Memory B cell (primary cell): Measurements from ENCODE around the gene PLA2G4F.

ENCODE experiments used
- ATAC-seq: fragments of 150-1000 bp; cut with Tn5 transposase; 2 replicates; pipeline ENCODE4 v1.10.0; 2021; ENCODE audit warnings: low read depth, mild to moderate bottlenecking, moderate library complexity
- DNase-seq, 2 donors: peaks; one replicate each; pipeline ENCODE4 v3.0.0; 2022; ENCODE audit warnings: low spot score in 2 of 2
- H3K27ac Mint-ChIP-seq: one replicate; pipeline ENCODE4 v1.8.0; 2022; ENCODE audit warnings: mild to moderate bottlenecking, moderate library complexity, mixed read lengths
- H3K27me3 Mint-ChIP-seq: one replicate; pipeline ENCODE4 v1.8.0; 2022; ENCODE audit warnings: mixed read lengths
- H3K36me3 Mint-ChIP-seq: one replicate; pipeline ENCODE4 v1.8.0; 2022; ENCODE audit warnings: mild to moderate bottlenecking, mixed read lengths
- H3K4me1 Mint-ChIP-seq: one replicate; pipeline ENCODE4 v1.8.0; 2022; ENCODE audit warnings: mixed read lengths
- H3K4me3 Mint-ChIP-seq: one replicate; pipeline ENCODE4 v1.8.0; 2022; ENCODE audit warnings: mild to moderate bottlenecking, moderate library complexity, mixed read lengths
- H3K9me3 Mint-ChIP-seq: one replicate; pipeline ENCODE4 v1.8.0; 2022; ENCODE audit warnings: mixed read lengths

PLA2G4F gene

DNA sequence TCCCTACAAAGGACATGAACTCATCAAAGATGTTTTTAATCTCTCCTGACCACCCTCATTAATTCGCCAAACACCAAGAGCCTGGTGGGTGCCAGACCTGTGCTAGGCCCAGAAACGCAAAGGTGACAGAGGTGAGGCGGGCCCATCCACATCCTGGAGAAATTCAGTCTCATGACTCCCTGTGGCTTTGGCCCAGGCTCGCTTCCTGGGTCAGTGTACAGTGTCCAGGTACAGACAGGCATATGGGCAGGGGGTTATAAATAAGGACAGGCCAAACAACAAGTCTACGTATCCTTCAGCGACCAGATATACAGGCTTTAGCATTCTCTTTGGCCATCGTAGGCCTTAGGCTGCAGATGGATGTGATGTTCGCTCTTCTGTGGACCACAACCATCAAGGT lies 945 bp upstream of the PLA2G4F start:
- ATAC-seq (no peak), DNase-seq (no peak)
- no peaks in the 10 kb centered on the region for H3K27me3 Mint-ChIP-seq
- no peak overlapping the region for H3K27ac Mint-ChIP-seq
- H3K4me3 Mint-ChIP-seq = no peak overlapping the region
- no peaks in the 10 kb centered on the region for H3K9me3 Mint-ChIP-seq
- H3K4me1 Mint-ChIP-seq = no peaks in the 10 kb centered on the region
- peaks cover 22% of the 10 kb centered on the region for H3K36me3 Mint-ChIP-seq

DNA sequence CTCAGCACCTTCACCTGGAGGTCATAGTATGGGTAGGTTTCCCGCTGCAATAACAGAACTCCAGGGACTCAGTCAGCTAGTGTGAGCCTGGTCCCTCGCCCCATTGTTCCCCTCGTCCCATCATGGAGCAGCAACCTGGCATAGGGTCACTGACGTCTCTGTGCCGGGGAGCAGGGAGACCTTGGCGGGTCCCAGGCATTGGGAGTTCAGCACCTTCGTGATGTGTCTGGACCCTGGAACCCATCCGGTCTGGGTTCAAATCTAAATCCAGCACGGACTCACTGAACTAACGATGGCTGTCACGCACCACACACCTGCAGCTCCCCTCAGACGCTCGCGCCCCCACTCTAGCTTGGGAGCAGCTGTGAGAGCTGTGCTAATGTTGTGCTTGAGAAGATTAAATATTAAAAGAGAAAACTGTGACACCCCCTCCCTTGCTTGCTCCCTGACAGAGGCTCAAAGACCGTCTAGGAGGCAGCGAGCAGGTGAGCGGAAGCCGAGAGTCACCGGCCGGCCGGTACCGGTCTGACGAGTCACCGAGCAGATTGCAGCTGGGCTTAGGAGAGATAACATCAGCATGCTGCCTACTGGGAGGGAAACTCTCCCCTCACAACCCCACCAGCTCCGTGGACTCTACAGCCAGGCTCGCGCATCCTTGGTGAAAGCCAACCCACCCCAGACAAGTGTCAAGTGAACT lies 742 bp downstream of the PLA2G4F start:
- H3K36me3 Mint-ChIP-seq = peaks cover 10% of the 10 kb centered on the region
- DNase-seq (no peak), ATAC-seq (no peak)
- no peaks in the 10 kb centered on the region for H3K27me3 Mint-ChIP-seq
- H3K9me3 Mint-ChIP-seq = no peaks in the 10 kb centered on the region
- H3K4me1 Mint-ChIP-seq = no peaks in the 10 kb centered on the region
- no peak overlapping the region for H3K27ac Mint-ChIP-seq
- H3K4me3 Mint-ChIP-seq = no peak overlapping the region

DNA sequence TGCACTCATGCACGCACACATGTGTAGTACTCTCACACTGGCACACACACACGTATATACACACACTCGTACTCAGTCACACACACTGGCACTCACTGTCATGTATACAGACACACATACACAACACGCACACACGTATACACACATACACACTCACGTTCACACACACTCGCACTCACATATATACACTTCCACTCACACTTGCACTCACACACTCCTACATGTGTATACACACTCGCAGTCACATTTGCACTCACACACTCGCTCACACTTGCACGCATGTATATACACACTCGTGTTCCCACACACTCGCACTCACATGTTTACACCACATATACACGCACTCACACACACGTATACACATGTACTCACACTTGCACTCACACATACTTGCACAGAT lies 1.5 kb downstream of the PLA2G4F start:
- Mint-ChIP-seq H3K4me3 (no peak overlapping the region), H3K9me3 (no peaks in the 10 kb centered on the region), H3K4me1 (no peaks in the 10 kb centered on the region), H3K36me3 (peaks cover 9% of the 10 kb centered on the region), H3K27ac (no peak overlapping the region), H3K27me3 (no peaks in the 10 kb centered on the region)
- DNase-seq = no peak
- ATAC-seq = no peak

DNA sequence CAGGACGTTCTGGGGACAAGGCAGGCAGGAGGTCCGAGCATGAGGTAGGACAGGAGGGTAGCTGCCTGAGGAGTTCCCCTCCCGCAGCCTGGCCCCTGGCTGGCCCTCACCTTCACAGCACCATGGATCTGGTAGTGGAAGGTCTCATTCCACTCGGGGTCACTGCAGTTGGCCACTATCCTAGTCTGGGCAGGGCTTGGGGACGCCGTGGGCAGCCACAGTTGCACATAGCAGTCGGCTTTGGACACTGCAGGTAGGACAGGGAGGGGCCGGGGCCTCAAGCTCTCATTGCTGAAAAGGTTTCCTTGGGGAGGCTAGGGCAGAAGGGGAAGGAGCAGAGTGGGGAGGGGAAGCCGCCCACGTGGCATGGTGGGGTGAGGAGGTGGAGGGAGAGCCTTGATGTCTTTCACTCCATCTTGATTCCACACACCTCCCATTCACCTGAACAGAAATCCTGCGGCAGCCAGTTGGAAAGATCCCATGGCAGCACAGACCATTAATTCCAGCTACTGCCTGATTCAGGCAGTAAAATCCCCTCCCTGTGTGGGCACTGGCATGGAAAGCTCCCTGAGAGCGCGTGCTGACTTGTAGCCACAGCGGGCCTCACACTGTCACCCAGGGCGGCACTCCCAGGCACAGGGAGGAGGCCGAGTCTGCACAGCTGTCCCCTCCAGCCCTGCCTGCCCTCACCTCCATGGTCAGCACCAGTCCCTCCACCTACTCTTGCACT lies 2.1 kb downstream of the PLA2G4F start:
- Mint-ChIP-seq H3K9me3 (no peaks in the 10 kb centered on the region), H3K27ac (no peak overlapping the region), H3K27me3 (no peaks in the 10 kb centered on the region), H3K4me1 (no peaks in the 10 kb centered on the region), H3K36me3 (peaks cover 3% of the 10 kb centered on the region), H3K4me3 (no peak overlapping the region)
- DNase-seq (no peak), ATAC-seq (no peak)

DNA sequence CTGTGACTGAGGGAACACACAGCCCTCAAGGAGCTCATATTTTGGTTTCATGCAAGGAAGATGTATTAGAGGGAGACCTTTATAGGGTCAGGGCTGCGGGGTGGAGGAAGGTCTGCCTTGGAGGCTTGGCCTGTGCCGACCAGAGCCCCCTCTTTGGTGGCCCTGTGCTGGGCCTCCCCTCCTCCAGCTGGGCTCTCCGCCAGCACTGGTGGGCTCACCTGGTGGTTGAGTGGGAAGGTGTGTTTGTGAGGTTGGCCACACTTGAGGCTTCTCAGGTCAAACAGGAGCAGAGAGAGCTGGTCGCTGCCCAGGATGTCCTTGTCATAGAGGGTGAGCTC lies 2.6 kb downstream of the PLA2G4F start:
- H3K27me3 Mint-ChIP-seq = peaks cover 3% of the 10 kb centered on the region
- DNase-seq (no peak), ATAC-seq (no peak)
- H3K36me3 Mint-ChIP-seq = peaks cover 3% of the 10 kb centered on the region
- H3K4me3 Mint-ChIP-seq = no peak overlapping the region
- no peaks in the 10 kb centered on the region for H3K9me3 Mint-ChIP-seq
- no peaks in the 10 kb centered on the region for H3K4me1 Mint-ChIP-seq
- no peak overlapping the region for H3K27ac Mint-ChIP-seq

DNA sequence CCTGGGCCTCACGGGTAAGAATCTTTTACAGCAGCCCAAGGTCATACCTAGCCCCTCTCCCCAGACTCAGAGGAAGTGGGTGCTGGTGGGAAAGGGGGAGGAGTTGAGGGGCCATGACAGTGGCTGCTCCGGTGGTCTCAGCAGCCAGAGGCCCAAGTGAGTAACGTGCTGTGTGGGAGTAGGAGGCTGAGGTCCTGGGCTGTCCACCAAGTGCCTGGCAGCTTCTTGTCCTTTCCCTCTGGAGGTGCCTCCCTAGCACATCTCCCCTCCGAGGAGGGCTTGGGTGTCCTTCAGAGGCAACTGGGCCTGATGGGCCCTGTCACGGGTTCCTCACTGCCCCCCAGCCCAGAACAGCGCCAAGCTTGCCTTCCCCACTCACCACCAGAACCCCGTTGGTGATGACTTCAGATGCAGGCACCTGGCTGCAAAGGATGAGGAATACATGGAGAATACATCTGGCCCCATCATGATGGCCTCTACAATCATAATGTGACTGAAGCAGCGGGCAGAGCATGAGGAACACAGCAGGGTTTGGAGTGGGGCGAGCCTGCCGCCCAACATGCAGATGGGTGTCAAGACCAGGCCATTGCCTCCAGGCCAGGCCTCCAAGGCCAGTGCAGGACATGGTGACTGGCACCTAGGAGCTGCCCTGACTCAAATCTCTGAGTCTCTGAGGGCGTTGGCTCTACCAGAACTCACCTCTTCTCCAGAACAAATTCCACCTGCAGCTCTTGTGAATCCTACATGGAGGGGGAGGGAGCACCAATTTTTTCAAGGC lies 3.3 kb downstream of the PLA2G4F start:
- DNase-seq (no peak), ATAC-seq (no peak)
- H3K36me3 Mint-ChIP-seq = no peaks in the 10 kb centered on the region
- H3K9me3 Mint-ChIP-seq = no peaks in the 10 kb centered on the region
- peaks cover 4% of the 10 kb centered on the region for H3K27me3 Mint-ChIP-seq
- no peak overlapping the region for H3K4me3 Mint-ChIP-seq
- H3K27ac Mint-ChIP-seq = no peak overlapping the region
- H3K4me1 Mint-ChIP-seq = no peaks in the 10 kb centered on the region

DNA sequence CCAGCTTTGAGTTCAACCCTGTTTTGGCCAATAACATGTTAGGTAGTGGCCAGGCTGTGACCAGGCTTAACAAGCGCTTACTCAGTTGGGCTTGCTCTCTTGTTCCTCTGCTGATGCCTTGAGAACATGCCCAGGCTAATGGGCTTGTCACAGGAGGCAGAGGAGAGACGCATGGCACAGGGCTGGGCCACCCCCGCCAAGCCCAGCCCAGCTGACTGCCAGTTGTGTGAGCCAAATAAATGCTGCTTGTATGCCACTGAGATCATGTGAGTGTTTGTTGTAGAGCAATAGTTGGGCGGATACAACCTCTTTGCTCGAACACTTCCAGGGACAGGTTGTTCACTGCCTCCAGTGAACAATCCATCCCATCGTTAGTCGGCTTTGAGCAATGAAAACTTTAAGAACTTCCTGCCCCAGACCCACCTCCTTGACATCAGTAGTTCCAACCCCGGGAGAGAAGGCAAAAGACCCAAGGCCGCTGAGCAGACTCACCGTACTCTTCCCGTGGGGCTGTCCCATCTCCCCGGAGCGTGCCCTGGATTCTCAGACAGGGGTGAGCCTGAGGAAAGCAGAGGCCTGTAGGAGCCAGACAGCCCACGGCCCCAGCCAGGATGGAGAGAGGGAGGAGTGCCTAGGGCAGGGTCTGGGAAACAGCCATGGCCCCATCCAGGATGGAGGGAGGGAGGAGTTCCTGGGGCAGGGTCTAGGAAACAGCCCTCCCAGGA lies 4.1 kb downstream of the PLA2G4F start:
- Mint-ChIP-seq H3K9me3 (no peaks in the 10 kb centered on the region), H3K27me3 (peaks cover 4% of the 10 kb centered on the region), H3K4me1 (no peaks in the 10 kb centered on the region), H3K4me3 (no peak overlapping the region), H3K36me3 (no peaks in the 10 kb centered on the region), H3K27ac (no peak overlapping the region)
- ATAC-seq (no peak), DNase-seq (no peak)

DNA sequence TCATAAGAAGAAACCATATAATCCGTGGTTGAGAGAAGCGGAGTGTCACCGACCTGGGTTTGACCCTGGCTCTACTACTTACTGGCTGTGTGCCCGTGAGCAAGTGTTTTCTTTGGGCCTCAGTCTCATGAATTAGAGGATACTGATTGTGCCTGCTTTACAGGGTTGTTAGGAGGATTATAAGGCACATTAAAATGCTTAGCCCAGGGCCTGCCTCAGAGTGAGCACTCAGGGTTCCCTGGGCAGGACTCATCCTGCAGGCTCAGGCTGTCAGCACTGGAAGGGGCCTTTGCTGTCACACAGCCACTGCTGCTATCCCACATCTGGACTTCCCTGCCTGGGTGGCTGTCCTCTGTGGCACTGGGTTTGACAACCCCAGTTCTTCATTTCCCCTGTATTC lies 4.7 kb downstream of the PLA2G4F start:
- no peak for DNase-seq
- H3K27ac Mint-ChIP-seq = no peak overlapping the region
- peaks cover 4% of the 10 kb centered on the region for H3K27me3 Mint-ChIP-seq
- H3K4me3 Mint-ChIP-seq = no peak overlapping the region
- H3K4me1 Mint-ChIP-seq = no peaks in the 10 kb centered on the region
- no peaks in the 10 kb centered on the region for H3K9me3 Mint-ChIP-seq
- no peaks in the 10 kb centered on the region for H3K36me3 Mint-ChIP-seq
- no peak for ATAC-seq

DNA sequence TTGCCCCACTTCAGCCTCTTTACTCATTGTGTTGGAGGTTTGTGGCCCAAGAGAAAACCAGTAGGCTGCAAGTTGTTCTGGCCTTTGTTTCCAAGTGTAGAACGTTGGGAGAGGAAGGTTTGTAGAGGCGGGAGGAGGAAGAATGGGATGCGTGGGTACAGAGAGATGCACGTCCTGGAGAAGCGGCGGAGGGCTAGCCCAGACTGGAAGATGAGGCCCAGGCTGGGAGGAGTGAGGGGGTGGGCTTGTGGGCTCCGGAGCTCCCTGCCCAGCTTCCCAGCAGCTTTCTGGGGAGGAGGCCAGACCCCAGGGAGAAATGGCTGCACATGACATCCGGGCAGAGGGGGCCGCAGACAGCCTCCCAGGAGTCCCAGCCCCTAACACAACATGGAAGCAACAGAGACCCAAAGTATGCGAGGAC lies 5.3 kb downstream of the PLA2G4F start:
- Mint-ChIP-seq H3K27me3 (peaks cover 4% of the 10 kb centered on the region), H3K27ac (no peak overlapping the region), H3K4me1 (no peaks in the 10 kb centered on the region), H3K36me3 (no peaks in the 10 kb centered on the region), H3K9me3 (no peaks in the 10 kb centered on the region), H3K4me3 (no peak overlapping the region)
- ATAC-seq (no peak), DNase-seq (no peak)

DNA sequence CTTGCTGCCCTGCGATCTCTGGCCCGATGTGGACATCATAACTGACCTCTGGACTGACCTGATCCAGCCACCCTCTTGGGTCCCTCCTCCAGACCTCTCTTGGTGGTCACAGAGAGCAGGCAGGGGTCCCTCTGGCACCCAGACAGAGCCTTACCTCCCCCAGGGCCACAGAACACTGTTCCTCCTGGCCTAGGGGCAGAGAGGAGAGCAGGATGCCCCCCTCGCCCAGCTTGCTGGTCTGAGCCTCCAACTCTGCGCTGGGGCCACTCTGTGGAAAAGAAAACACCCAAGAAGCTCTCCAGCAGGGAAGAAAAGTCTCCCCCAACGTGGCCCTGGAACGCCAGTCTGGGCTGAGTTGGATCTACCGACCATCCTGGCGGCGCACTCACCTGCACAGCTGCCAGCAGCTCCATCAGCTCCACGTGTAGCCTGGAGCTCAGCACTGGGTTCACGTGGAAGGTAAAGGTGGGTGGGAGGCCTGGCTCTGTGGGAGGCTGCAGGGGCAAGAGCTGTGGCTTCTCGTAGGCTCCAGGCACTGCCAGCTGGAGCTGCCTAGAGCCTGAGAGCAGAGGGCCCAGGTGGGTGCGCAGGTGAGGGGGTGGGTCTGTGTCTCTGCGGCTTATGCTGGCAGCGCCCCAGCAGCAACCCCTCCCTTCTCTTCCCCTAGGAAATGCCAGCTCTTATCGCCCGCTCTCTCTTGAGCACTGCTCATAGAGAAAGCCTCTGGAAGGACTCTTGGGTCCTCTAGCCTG lies 6.0 kb downstream of the PLA2G4F start:
- no peak overlapping the region for H3K4me3 Mint-ChIP-seq
- H3K9me3 Mint-ChIP-seq = no peaks in the 10 kb centered on the region
- DNase-seq (no peak), ATAC-seq (no peak)
- H3K27ac Mint-ChIP-seq = no peak overlapping the region
- no peaks in the 10 kb centered on the region for H3K4me1 Mint-ChIP-seq
- no peaks in the 10 kb centered on the region for H3K36me3 Mint-ChIP-seq
- H3K27me3 Mint-ChIP-seq = peaks cover 4% of the 10 kb centered on the region

DNA sequence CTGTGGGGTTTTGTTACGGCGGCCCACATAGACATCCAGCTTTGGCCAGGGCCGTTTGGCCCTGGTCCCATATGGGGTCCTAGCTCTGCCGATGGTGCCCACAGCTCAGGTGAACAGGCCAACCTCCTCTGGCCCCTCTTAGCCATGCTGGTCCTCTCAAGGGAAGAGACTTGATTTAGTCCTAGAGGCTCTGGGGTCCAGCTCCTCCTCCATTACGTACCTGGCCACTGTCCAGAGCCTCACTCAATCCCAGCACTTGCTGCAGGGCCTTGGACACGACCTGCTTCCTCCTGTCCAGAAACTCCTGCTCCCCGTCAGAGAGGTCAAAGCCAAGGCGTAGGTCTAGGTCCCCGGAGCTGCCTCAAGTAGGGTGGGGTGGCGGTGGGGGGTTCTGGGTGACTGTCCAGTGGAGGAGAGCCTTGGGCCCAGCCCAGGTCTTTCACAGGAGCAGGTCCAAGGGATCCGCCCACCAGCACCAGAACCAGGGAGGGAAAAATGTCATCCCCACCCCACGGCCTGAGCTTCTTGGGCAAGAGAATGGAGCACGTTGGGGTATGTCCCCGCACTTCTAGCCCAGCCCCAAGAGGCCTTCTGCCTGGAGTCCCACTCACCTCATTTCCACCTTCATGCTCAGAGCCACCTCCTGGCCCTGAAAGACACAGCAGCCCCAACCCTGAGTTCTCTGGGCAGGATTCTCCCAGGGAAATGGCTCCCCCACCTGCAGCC lies 6.8 kb downstream of the PLA2G4F start:
- Mint-ChIP-seq H3K36me3 (no peaks in the 10 kb centered on the region), H3K9me3 (no peaks in the 10 kb centered on the region), H3K4me3 (no peak overlapping the region), H3K27ac (no peak overlapping the region), H3K27me3 (peaks cover 8% of the 10 kb centered on the region), H3K4me1 (no peaks in the 10 kb centered on the region)
- DNase-seq (no peak), ATAC-seq (no peak)

DNA sequence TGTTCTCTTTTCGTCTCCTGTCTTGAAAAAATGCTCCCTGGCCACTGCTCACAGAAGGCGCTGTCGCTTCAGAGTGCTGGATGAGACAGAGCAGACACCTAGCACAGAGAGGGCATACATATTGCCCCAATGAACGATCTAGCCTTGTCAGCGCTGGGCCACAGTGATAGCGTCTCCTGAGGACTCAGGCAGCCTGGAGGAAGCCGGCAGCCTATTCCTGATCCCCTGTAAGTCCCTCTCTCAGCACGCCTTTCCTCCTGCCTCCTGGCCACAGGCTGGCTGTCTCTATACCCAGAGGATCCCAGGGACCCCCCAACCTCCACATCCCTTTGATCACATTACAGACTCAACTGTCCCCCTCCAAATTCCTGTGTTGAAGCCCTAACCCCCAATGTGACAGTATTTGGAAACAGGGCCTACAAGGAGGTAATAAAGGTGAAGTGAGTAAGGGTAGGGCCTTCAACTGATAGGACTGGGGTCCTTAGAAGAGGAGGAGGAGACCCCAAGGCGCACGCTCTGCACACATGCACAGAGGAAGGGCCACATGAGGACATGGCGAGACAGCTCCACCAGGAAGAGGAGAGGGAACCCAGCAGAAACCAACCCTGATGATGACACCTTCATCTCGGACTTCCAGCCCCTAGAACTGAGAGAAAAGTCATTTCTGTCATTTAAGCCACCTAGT lies 7.5 kb downstream of the PLA2G4F start:
- ATAC-seq (no peak), DNase-seq (no peak)
- no peaks in the 10 kb centered on the region for H3K9me3 Mint-ChIP-seq
- H3K4me3 Mint-ChIP-seq = no peak overlapping the region
- no peak overlapping the region for H3K27ac Mint-ChIP-seq
- peaks cover 8% of the 10 kb centered on the region for H3K27me3 Mint-ChIP-seq
- no peaks in the 10 kb centered on the region for H3K4me1 Mint-ChIP-seq
- H3K36me3 Mint-ChIP-seq = no peaks in the 10 kb centered on the region

DNA sequence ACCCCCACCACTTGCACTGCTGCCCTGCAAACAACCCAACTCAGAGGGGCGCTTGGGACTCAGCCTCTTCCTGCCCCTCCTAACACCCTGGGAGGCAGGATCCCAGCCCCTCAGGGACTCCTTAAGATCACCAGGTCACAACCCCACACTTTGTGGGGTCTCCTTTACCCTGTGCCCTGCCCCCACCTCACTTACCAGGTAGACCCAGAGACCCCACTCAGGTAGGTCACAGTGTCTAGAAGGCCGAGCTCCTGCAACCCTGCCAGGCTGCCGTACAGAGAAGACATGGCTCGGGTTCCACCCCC lies 9.1 kb downstream of the PLA2G4F start:
- Mint-ChIP-seq H3K4me1 (no peaks in the 10 kb centered on the region), H3K4me3 (no peak overlapping the region), H3K36me3 (no peaks in the 10 kb centered on the region), H3K27me3 (peaks cover 10% of the 10 kb centered on the region), H3K27ac (no peak overlapping the region), H3K9me3 (no peaks in the 10 kb centered on the region)
- ATAC-seq = no peak
- no peak for DNase-seq
